Ramos (cell line): ENCODE results near the gene ADCY9.
"Not testable (repeated sequence)": the region's sequence is repeated elsewhere in the genome, so short reads cannot be mapped to it uniquely, and the experiment has no call there.

ENCODE experiments used
- in situ Hi-C: fragments of 300-500 bp; cut with MboI; formaldehyde crosslinking; loops from one replicate; pipeline ENCODE4 v1.14.3; 2022; ENCODE audit warnings: low sequenced_read_pairs; ENCODE audit not compliant: unreplicated experiment

Gene ADCY9

DNA sequence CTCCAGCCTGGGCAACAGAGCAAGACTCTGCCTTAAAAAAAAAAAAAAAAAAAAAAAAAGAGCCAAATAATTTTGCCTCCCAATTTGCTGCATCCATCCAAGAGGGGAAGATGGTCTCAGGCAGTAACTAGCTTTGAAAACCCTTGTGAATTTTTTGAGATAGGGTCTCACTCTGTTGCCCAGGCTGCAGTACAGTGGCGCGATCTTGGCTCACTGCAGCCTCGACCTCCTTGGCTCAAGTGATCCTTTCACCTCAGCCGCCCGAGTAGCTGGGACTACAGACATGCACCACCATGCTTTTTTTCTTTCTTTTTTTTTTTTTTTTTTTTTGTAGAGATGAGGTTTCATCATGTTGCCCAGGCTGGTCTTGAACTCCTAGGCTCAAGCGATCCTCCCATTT is 70.7 kb downstream of the ADCY9 start:
- in situ Hi-C loops, result not testable (repeated sequence)

GRCh38 chr16:4042581-4042980 is 73.7 kb downstream of the ADCY9 start:
- in situ Hi-C loops, result no loop called here

- in situ Hi-C loops, result no loop called here
Measured at GRCh38 chr16:4038448-4038847, 77.8 kb downstream of the ADCY9 start.

- in situ Hi-C loops, result not testable (repeated sequence)
Measured at GRCh38 chr16:4036952-4037351, 79.3 kb downstream of the ADCY9 start.

- in situ Hi-C loops, result no loop called here
Measured at GRCh38 chr16:4034963-4035362, 81.3 kb downstream of the ADCY9 start.

GRCh38 chr16:4033951-4034350 is 82.3 kb downstream of the ADCY9 start:
- in situ Hi-C loops, result no loop called here

DNA sequence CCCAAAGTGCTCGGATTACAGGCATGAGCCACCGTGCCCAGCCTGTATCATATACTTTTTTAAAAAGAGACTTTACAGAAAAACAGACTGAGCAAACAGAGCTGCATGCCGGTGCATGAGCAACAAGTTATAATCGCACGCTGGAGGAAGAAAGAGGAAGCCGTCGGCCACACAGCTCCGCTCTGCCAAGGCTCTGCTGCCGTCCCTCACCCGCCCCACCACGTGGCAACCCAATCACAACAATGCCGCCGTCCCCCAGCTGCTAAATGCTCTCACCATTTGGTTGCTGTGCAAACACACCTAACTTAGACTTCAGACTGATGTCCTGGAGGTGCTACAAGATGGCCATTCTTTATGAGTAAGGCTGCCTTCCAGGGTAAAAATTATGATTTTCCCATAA is 83.5 kb downstream of the ADCY9 start:
- in situ Hi-C loops, result no loop called here

DNA sequence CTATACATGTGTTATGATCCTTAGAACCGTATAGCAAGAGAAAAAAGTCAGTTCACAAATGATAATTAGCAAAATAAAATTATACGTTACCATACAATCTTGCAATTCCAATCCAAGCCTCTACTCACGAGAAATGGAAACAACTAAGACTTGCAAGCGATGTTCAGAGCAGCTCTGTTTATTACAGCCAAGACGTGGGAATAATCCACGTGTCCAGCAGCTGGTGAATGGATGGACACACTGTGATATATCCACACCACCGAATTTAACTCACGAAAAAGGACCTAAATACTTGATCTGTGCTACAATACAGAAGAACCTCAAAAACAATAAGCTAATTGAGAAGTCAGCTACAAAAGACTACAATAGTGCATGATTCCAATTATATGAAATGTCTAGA is 88.1 kb downstream of the ADCY9 start:
- in situ Hi-C loops, result no loop called here

GRCh38 chr16:4026854-4027253 is 89.4 kb downstream of the ADCY9 start:
- in situ Hi-C loops, result no loop called here

- in situ Hi-C loops, result no loop called here
Measured at GRCh38 chr16:4025428-4025827, 90.8 kb downstream of the ADCY9 start.

GRCh38 chr16:4021916-4022315 is 94.3 kb downstream of the ADCY9 start:
- in situ Hi-C loops, result no loop called here

GRCh38 chr16:4021070-4021779 is 95.0 kb downstream of the ADCY9 start:
- in situ Hi-C loops, result no loop called here

GRCh38 chr16:4019371-4019791 is 96.9 kb downstream of the ADCY9 start:
- in situ Hi-C loops, result no loop called here

GRCh38 chr16:4018391-4018790 is 97.9 kb downstream of the ADCY9 start:
- in situ Hi-C loops, result no loop called here

DNA sequence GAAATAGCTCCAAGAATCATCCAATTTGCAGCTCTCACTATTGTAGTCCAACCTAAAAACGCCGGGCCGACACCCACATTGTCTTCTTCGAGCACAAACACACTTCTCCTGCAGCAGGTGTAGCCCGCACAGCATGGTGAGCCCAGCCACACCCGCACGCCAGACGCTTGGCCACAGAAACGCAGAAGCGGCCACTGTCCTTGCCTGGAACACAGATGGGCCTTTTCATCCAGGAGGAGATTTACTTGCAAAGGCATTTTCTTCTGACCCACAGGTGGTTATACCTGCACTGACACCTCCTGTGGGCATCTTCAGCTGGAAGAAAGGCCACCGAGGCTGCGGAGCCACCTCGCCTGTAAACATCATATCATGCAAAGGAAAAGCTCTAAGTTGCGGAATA is 98.4 kb downstream of the ADCY9 start:
- in situ Hi-C loops, result no loop called here

DNA sequence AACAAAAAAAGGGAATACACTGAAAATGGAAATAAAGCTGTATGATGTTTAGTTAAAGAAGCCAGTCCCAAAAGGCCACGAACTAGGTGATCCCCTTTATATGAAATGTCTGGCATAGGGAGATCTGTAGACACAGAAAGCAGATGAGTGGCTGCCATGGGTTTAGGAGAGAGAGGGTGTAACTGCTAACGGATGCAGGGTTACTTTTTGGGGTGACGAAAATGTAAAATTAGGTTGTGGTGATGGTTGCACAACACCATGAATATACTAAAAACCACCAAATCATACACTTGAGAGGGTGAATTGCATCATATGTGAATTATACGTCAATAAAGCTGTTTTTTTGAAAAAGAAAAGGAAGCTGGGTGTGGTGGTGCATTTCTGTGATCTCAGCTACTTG is 99.6 kb downstream of the ADCY9 start:
- in situ Hi-C loops, result no loop called here

DNA sequence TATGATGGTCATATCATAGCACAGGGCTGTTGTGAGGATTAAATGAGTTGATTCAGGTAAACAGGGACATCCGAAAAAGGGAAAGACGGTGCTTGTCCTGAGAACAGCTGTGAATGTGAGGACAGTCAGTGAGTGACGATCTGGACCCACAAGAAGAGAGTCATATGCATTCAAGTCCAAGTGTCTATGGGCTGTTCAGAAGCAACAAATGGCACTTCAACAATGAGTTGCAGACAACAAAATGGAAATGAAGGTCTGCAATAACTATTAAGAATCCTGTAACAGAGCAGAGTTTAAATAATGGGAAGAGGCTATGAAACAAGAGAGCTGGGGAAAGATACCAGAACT is 100.3 kb downstream of the ADCY9 start:
- in situ Hi-C loops, result no loop called here

DNA sequence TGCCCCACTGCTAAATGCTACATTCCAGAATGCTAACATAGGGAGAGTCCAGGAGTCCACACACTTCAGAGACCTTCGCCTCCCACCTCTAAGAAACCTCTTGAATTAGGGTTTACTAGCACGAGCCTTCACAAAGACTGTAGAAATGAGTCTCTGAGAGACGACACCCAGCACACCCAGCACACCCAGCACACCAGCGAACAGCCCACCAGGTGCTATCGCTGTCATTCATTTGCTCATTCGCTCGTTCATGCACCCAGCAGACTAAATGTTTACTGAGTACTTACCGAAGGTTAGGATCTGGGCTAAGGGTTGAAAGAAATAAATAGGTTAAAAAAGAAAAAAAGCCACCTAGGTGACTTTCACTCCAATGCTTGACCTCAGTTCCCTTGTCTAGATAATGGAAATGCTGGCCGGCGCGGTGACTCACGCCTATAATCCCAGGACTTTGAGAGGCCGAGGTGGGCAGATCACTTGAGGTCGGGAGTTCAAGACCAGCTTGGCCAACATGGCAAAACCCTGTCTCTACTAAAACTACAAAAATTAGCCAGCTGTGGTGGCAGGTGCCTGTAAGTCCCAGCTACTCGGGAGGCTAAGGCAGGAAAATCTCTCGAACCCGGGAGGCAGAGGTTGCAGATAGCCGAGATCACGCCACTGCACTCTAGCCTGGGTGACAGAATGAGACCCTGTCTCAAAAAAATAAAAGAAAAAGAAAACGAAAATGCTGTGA is 100.8 kb downstream of the ADCY9 start:
- in situ Hi-C loops, result no loop called here

GRCh38 chr16:4011940-4012629 is 104.2 kb downstream of the ADCY9 start:
- in situ Hi-C loops, result no loop called here

- in situ Hi-C loops, result no loop called here
Measured at GRCh38 chr16:4011225-4011939, 104.9 kb downstream of the ADCY9 start.
